GM19193 (cell line): Measurements from ENCODE around the gene ALPG.

ENCODE experiments used
- POLR2A ChIP-seq: IDR thresholded peaks from 4 replicates; pipeline ENCODE4 v1.6.1; 2011; ENCODE audit not compliant: insufficient read depth, insufficient read length; ENCODE audit errors: extremely low read depth

The ALPG gene

DNA sequence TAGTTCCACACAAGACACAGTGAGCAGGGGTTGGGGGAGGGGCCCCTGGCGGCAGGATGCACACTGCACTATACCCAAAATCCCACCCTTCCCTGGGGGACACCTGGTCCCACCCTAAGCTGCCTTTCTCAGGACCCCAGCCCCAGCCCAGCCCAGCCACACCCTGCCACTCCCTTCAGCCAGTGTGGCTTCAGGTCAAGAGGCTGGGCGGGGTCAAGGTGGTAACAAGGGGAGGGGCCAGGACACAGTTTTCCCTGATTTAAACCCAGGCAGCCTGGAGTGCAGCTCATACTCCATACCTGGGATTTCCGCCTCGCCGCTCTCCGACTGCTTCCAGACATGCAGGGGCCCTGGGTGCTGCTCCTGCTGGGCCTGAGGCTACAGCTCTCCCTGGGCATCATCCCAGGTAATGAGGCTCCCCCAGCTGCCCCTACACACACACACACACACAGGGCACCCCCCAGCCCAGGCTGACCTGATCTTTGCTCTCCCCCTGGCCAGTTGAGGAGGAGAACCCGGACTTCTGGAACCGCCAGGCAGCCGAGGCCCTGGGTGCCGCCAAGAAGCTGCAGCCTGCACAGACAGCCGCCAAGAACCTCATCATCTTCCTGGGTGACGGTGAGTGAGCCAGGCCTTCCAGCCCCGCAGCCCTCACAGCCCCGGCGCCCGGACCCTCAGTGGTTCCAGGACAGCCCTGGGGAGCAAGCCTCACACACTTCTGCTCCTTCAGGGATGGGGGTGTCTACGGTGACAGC, at the start of gene ALPG:
TSS of gene ALPG (plus strand) at position 289 of the 755 bp plus-strand sequence. CDS start at position 340, 51 bp downstream.
- TF ChIP-seq POLR2A: no peak

- no peak for TF ChIP-seq POLR2A
Measured at GRCh38 chr2:232361646-232362045, 45.0 kb upstream of the ALPG start.

DNA sequence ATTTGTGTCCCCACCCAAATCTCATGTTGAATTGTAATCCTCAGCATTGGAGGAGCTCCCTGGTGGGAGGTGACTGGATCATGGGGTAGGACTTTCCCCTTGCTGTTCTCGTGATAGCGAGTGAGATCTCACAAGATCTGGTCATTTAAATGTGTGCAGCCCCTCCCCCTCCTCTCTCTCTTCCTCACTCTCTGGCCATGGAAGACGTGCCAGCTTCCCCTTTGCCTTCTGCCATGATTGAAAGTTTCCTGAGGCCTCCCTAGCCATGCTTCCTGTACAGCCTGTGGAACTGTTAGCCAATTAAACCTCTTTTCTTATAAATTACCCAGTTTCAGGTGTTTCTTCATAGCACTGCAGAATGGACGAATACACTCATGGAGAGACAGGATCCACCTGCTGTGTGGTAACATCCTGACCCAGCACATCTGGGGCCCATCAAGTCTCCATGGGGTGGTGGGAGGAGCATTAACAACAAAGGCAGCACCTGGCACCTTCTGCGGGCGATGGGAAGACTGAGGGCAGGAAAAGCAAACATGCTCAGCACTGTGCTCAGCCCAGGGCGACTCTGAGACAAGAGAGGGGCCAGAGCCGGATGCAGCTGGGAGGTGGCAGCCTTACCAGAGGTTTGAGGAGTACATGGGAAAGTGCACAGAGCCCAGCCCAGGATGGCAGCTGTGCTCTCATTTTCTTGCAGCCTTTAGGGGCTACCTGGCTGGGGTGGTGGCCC, 44.3 kb upstream of the ALPG start:
- no peak for TF ChIP-seq POLR2A

DNA sequence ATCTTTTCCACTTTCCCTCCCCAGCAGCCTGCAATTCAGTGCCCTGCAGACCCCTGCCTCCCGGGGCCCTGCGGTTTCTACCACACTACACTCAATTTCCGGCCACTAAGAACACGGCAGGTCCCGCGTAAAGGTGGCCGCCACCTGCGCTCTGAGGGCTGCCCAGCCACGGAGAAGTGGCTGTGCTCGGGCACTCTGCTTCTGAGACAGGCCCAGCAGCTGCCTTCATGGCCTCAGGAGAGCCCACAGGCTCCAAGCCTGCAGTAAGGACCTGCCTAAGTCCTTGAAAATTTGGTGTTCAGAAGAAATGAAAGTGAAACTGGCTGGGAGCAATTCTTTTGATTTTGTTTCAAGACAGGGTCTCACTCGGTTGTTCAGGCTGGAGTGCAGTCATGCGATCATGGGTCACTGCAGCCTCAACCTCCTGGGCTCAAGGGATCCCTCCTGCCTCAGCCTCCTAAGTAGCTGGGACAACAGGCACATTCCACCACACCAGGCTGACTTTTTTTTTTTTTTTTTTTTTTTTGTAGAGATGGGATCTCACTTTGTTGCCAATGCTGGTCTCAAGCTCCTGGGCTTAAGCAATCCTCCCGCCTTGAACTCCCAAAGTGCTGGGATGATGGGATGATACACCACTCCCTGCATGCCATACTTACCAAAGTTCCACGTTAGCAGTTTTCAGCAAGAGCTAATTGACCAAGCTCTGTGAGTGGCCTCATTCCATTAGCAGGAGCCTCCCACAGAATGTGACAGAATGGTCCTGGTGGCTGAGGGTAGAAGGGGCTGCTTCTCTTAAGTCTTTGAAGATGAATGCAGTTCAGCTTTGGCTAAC, 42.6 kb upstream of the ALPG start:
- no peak for TF ChIP-seq POLR2A

- no peak for TF ChIP-seq POLR2A
Measured at GRCh38 chr2:232365621-232366321, 40.9 kb upstream of the ALPG start.

DNA sequence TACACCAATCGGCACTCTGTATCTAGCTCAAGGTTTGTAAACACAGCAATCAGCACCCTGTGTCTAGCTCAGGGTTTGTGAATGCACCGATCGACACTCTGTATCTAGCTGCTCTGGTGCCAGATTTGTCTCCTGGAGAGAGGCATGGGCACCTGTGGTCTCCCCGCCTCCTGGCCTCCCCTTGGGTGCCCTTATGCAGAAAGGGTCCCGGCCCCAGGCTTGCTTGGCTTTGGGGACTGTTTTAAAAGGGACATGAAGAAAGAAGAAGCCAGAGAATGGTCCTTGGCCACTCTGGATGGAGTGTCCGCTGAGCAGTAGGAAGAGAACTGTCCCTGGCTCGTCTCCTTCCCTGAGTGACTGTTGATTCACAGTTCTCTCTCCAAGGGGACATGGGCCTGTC, 39.6 kb upstream of the ALPG start:
- TF ChIP-seq POLR2A: no peak

- no peak for TF ChIP-seq POLR2A
Measured at GRCh38 chr2:232367591-232368233, 38.9 kb upstream of the ALPG start.

DNA sequence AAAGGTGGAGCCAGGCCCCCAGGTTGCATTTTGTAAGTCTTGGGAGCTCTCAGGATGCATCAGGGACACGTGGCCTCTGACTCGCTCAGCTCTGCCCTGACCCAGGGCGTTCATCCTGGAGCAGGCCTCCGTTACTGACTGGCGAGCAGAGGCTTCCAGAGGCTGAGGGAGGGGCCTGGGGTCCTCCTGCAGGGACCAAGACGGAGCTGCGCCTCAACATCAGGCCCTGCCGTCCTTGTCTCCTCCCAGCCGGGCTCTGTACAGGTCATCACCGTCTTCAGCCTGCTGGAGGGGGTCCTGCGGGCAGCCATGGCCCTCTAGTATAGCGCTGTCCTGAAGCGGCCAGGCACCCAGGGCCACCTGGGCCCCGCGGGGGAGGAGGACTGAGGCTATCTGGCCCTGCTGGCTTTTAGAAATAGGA, 38.3 kb upstream of the ALPG start:
- TF ChIP-seq POLR2A: no peak

DNA sequence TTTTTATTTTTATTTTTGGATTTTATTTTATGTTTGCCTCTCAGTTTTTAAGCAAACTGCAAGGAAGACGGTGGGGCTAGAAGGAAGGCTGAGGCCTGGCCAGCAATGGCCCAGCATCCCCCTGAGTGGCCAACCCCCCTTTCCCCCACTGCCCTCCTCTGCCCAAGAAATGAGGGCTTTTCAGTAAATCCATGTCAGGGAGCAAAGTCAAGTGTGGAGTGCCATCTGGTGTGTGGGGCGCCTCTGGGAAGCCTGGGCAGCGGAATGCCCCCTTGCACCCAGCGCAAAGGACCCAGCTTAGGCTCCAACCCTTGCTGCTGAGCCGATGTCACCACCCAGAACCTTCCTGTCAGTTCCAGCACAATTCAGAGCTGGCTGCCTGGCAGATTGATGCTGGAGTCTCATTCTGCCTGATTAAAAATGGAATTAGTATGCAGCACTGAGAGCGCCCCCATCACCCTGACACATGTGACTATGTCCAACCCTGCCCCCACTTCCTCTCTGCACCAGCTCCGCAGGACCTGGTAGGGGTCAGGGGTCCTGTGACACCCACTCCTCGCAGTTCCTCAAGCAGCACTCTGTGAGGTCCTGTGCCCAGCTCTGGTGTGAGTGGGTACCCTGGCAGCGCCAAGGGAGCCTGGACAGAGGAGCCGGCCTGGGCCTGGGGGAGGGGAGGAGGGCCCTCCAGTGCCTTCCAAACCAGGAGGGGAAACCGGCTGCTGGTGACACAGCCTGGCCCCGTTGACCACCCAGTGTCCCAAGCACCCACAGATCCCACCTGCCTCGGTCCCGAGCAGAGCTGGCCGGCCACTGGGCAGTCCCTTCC, 37.3 kb upstream of the ALPG start:
- no peak for TF ChIP-seq POLR2A

DNA sequence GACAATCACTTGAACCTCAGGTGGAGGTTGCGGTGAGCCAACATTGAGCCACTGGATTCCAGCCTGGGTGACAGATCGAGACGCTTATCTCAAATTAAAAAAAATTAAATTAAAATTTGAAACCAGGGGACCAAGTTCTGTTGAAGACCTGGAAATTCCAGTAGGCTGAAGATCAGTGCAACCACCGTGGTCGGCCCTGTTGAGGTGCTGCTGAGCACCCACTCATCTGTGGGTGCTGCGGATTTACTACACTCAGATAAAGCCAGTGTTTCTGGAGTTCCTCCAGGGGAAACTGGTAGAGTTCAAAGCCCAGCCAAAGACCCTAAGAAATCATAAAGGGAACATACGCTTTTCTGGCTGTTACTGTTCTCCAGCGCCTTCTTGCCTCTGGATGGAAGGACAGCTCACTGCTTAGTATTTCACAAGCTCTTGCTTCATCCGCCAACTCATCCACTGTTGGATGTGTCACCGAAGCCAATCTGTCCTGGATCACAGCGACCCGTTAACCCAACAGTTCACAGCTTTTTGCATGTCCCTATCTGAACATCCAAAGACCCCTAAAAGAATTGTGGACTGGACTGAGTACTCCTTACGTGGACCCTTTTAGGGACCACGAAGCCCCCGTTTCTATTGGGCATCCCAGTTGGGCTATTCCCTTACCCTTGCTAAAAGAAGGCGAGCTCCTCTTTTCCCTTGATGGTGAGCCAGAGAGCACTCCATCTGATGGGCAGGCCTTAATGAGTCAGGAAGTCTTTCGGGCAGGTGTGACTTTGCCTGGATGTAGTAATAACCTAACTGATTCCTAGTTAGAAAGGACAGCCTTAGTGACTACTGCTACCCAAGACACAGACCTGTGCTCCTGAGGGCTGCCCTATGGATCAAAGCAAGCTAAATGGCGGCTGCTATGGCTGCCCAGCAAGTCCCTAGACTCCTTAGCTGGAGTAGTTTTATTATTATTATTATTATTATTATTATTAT, 34.1 kb upstream of the ALPG start:
- TF ChIP-seq POLR2A: no peak

DNA sequence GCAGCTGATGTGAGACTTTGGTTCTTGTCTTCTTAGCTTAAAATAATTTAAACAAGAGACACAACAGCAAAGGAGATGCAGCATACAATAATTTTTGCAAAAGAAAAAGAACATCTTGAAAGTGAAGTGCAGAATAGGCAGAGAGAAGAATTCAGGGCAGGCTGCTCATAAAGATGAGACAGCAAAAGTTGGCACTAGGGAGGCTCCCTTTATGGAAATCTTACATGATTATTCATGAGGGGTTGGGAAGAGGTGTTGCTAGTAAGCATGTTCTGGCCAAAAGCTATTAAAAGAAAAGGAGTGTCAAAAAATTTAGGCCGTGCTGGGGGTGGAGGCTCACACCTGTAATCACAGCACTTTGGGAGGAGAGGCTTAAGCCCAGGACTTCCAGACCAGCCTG, 32.3 kb upstream of the ALPG start:
- TF ChIP-seq POLR2A: no peak

- TF ChIP-seq POLR2A: no peak
Measured at GRCh38 chr2:232375164-232375563, 31.5 kb upstream of the ALPG start.
